ENCODE results near the gene SLC35E1. TPM values are rescaled to one million over a fixed set of nuclear protein-coding genes. Genes with fewer than 3 reads are reported as not detected.
A peak's percentile ranks its signal among the peaks of the same experiment; 100 is the strongest.

Gene SLC35E1
- total and polyA plus RNA-seq, 2 of the 13 experiments (the other 11 are each of a cell fraction or from before 2014, with no cell fraction given): 21.2 to 46.5 TPM

GRCh38 chr19:16572332-16573211, at the start of gene SLC35E1 (continued):
- 0 out of 2 replicates have a peak, but pooled peaks have one; percentile 16 for TF ChIP-seq AHDC1 (CRISPR knock-in tag; IDR thresholded peaks at IDR 0.05; ENCODE audit: borderline replicate concordance)
- no peak for TF ChIP-seq TIGD3 (CRISPR knock-in tag; IDR thresholded peaks at IDR 0.05; ENCODE audit: borderline replicate concordance)
- no peak for TF ChIP-seq ARHGAP35 (CRISPR knock-in tag; IDR thresholded peaks at IDR 0.05; ENCODE audit: borderline replicate concordance)
- peak; percentile 91 for TF ChIP-seq SIN3A (IDR thresholded peaks at IDR 0.05; ENCODE audit: borderline replicate concordance, low read depth, low read length)
- TF ChIP-seq ZNF333 (CRISPR knock-in tag; IDR thresholded peaks at IDR 0.05; ENCODE audit: borderline replicate concordance): peak; percentile 50; the same call in 1 of the 2 replicates
- no peak for TF ChIP-seq BRF2 (CRISPR knock-in tag; IDR thresholded peaks at IDR 0.05)
- TF ChIP-seq MXD3 (CRISPR knock-in tag; IDR thresholded peaks at IDR 0.05): peak; percentile 55; the same call in 1 of the 2 replicates
- TF ChIP-seq ATAD3A (CRISPR knock-in tag; IDR thresholded peaks at IDR 0.05): no peak
- peak; percentile 66 for TF ChIP-seq MNT (IDR thresholded peaks at IDR 0.05)
- TF ChIP-seq ZNF446 (CRISPR knock-in tag; IDR thresholded peaks at IDR 0.05): no peak
- TF ChIP-seq ZMYM3 (CRISPR knock-in tag; IDR thresholded peaks at IDR 0.05): no peak
- TF ChIP-seq TFDP1 (CRISPR knock-in tag; IDR thresholded peaks at IDR 0.05; ENCODE audit: borderline replicate concordance): peak; percentile 54; the same call in 1 of the 2 replicates

All from HepG2 (cell line).